ENCODE data around the gene SAMD8.

DNA sequence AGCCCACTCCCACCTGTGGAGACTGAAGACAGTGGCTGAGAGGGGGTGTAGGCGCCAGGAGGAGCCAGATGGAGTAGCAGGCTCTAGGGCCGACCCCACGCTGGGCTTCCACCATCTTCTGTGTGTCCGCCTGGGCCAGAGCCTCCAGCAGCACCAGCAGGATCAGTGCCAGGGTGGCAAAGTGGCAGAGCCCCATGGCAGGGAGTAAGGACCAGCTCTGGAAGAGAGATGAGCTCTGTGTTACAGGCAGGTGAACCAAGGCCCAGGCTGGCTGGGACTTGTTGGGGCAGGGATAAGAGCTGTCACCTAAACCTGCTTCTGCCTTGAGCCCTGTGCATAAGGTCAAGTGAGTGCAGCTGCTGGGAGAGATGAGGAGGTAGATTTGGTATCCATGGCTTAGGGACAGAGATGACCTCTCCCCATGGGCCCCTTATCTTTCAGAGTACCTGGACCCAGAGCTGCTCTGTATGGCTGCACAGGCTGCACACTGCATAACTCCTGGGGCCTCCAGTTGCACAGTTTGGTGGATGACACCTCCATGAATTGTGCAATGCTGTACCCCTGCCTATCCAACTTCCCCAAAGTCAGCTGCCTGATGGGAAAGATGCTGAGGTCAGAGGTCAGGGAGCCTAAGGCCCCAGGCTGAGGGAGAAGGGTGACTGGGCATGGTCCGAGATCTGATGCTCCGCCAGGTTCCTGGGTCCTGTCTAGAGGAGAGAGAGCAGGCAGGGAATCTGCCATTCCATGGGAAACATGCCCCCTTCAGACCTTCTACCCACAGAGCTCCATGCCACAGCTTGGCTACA is 7.4 kb upstream of the SAMD8 start:
- TF ChIP-seq, protein P1, sequence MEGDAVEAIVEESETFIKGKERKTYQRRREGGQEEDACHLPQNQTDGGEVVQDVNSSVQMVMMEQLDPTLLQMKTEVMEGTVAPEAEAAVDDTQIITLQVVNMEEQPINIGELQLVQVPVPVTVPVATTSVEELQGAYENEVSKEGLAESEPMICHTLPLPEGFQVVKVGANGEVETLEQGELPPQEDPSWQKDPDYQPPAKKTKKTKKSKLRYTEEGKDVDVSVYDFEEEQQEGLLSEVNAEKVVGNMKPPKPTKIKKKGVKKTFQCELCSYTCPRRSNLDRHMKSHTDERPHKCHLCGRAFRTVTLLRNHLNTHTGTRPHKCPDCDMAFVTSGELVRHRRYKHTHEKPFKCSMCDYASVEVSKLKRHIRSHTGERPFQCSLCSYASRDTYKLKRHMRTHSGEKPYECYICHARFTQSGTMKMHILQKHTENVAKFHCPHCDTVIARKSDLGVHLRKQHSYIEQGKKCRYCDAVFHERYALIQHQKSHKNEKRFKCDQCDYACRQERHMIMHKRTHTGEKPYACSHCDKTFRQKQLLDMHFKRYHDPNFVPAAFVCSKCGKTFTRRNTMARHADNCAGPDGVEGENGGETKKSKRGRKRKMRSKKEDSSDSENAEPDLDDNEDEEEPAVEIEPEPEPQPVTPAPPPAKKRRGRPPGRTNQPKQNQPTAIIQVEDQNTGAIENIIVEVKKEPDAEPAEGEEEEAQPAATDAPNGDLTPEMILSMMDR (IDR thresholded peaks at IDR 0.05), result no peak
- TF ChIP-seq POLR2A (IDR thresholded peaks at IDR 0.05), result no peak

Data from heart left ventricle (tissue), 13 donors.